DMS79 (cell line): ENCODE data around the gene PTTG1IP.
A peak's percentile ranks its signal among the peaks of the same experiment; 100 is the strongest.
"Not testable (repeated sequence)": the region's sequence is repeated elsewhere in the genome, so short reads cannot be mapped to it uniquely, and the experiment has no call there.

Experiments used
- DNase-seq: peaks from one replicate; lab custom pipeline; 2025; lab: John Stamatoyannopoulos, UW

The PTTG1IP gene

GRCh38 chr21:44881198-44881872 is 7.8 kb upstream of the PTTG1IP start:
- DNase-seq: no peak

GRCh38 chr21:44880405-44881197 is 7.1 kb upstream of the PTTG1IP start:
- no peak for DNase-seq

GRCh38 chr21:44879238-44879637 is 5.7 kb upstream of the PTTG1IP start:
- not testable (repeated sequence) for DNase-seq

GRCh38 chr21:44878053-44878982 is 4.8 kb upstream of the PTTG1IP start:
- no peak for DNase-seq

DNA sequence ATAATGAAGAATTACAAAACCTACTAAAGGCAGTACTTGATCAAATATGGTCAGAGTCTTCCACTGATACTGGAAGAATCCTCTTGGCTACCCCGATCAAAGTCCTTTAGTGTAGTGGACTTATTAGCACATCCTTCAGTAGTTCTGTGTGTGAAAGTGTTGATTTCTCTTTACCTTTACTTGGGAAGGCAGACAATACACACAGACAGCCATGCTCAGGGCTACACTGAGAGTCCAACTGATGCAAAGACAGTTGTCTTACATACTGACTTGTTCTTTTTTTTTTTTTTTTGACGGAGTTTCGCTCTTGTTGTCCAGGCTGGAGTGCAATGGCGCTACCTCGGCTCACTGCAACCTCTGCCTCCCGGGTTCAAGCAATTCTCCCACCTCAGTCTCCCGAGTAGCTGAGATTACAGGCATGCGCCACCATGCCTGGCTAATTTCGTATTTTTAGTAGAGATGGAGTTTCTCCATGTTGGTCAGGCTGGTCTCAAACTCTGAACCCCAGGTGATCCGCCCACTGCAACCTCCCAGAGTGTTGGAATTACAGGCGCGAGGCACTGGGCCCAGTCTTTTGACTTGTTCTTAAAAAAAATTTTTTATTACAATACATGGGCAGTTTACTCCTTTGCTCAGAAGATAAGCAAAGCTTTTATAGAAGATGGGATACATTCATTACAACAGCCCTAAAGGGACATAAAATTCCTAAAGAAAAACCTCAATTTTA is 3.5 kb upstream of the PTTG1IP start:
- DNase-seq: no peak

DNA sequence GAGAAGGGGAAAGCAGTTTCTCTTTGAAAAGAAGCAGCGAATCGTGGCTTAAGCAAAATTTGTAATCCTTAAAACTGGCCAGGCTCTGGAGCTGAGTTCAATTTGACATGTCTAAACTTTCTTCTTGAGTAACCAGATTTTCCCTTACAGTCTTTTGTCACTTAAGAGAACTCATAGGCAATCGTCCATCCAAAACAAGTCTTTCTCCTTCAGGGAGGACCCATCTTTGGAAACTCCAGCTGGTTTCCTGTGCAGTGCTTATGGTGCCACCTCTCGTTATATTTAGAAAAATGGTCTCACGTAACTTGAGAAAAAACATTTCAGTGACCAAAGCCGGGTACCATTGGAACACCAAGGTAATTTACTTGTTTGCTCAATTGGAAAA is 1.8 kb upstream of the PTTG1IP start:
- DNase-seq: no peak

DNA sequence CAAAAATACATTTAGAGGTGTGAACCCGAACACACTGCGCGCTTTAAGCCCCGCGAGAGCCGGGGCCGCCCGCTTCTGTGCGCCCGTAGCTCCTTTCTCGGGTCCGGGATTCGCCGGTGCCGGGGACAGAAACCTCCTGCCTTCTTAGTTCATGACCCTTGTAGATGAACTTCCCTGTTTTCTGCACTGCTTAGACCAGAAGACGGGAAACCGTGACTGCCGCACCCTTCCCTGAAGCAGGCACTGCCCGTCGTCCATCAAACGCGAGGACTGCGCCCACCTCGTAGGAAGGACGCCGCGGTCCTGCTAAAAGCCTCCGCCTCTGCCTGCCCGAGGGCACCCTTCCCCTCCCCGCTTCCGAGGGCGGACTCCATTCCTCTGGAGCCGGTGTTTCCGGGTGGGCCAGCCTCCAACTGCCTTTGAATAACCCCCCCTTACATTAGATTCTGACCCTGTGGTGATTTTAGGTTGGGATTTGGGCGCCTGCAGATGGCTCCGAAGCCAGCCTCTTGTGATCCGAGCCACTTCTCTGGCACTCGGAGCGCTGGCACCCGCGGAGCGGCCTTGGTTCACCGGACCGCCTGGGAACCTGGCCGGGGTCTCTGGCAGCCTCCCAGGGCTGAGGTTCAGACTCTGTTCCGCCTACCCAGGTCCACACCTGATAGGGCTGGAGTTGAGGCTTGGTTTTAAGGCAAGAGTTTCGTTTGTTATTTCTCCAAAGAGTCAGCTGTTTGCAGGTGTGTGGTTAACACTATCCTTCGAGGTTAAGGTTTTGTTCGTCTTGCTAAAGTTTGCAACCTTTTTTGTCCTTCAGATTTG is 1.2 kb upstream of the PTTG1IP start:
- peak; percentile 40 for DNase-seq

- DNase-seq: no peak
These were observed 678 bp upstream of the PTTG1IP start for GRCh38 chr21:44874240-44874496.

DNA sequence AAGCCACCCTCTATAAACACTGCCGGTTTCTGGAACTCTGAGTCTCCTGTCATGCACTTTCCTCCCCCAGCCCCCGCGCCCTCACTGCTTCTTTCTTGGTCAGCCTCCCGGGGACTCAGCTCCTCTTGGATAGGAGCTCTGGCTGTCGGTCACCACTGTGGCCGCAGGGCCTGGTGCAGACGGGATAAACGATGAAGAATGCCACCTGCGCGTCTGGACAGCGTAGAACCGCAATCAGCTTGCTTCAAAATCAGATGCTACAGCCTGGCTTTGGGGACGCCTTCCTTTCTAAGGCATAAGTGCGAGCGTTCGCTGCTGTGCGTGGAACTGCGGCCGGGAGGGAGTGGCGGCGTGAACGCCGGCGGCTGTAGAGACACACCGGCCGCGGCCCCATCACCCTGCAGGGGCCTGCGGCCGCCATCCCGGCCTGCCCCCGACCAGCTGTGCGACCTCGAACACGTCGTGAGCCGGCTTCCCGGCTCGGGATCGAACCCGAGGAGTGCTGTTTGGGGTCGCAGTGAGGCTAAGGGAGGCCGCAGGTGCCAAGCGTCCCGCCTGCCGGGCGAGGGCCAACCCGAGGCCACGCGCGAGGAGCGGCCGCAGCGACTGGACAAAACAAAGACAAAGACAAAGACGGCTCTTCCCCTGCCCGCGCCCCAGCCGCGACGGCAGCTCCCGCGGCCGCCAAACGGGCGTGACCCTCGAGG is 688 bp downstream of the PTTG1IP start:
- DNase-seq: no peak

- no peak for DNase-seq
These were observed 1.2 kb downstream of the PTTG1IP start for GRCh38 chr21:44872323-44872648.

- no peak for DNase-seq
These were observed 1.8 kb downstream of the PTTG1IP start for GRCh38 chr21:44871576-44872269.

GRCh38 chr21:44870748-44871495 is 2.6 kb downstream of the PTTG1IP start:
- no peak for DNase-seq

DNA sequence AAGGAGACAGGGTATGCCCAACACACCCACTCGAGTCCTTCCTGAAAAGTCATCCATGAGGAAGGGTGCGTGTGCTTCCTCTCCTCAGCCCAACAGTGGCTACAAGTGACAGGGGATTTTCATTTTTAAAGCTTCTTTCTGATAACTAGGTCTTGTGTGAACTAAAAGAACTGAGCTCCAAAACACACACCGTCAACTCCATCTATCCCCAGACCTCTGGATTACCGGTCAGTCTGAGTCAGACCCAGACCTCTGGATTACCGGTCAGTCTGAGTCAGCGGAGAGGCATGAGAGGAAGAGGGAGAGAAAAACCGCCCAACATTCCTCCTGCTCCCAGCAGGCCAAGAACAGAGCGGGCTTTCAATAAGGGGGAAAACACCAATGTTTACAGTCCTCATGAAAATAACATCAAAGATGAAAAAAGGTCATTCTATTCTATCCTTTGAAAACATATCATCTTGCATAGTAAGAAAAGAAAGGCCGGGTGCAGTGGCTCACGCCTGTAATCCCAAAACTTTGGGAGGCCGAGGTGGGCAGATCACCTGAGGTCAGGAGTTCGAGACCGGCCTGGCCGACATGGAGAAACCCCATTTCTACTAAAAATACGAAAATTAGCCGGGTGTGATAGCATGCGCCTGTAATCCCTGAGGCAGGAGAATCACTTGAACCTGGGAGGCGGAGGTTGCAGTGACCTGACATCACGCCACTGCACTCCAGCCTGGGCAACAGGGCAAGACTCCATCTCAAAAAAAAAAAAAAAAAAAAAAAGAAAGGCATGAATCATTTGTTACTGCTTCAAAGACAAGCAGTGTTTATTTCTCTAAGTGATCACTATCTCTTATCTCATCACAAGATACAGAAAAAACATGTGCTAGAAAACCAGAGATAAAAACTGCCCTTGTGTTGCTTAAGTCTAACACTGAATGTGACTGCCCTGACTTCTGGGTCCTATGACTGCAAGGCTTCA is 3.4 kb downstream of the PTTG1IP start:
- DNase-seq: no peak

GRCh38 chr21:44868707-44869106 is 4.8 kb downstream of the PTTG1IP start:
- DNase-seq: no peak

DNA sequence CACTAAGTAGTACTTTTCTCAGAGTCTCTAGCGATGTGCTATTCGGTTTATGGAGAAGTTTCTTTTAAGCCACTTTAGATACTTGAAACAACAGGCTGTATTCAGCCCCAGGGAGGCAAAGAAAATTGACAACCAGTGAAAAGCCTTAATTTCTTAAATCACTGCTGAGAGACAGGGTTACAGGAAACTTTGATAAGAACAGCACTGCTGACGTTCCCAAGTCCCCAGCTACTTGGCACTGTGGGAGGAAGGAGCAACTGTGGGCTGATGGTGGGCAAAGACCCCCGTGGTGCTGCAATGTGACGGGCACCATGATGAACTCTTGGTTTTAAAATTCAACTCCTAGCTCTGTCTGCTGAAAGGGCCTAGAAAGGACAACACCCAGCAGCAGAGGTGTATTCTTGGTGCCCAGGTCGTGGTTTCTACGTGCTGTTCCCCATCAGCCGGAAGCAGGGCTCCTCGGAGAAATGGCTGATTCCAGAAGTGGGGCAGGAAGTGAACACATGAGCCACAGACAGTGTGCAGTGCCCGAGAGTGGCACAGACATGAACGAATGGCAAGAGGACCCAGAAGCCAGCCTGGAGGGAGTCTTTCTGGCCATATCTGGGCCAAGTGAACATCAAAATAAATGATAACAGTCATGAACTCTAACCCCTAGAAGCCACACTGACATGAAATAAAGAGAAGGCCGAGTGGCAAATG is 5.3 kb downstream of the PTTG1IP start:
- DNase-seq: no peak

GRCh38 chr21:44867464-44867863 is 6.0 kb downstream of the PTTG1IP start:
- DNase-seq: no peak

- DNase-seq: no peak
These were observed 6.7 kb downstream of the PTTG1IP start for GRCh38 chr21:44866780-44867179.
